ENCODE results near the gene ZNF776. TPM values are rescaled to one million over a fixed set of nuclear protein-coding genes. Genes with fewer than 3 reads are reported as not detected.

ZNF776 gene
- total and polyA plus RNA-seq, 2 of the 13 experiments (the other 11 are each of a cell fraction or from before 2014, with no cell fraction given) = 7.6 to 16.9 TPM

DNA sequence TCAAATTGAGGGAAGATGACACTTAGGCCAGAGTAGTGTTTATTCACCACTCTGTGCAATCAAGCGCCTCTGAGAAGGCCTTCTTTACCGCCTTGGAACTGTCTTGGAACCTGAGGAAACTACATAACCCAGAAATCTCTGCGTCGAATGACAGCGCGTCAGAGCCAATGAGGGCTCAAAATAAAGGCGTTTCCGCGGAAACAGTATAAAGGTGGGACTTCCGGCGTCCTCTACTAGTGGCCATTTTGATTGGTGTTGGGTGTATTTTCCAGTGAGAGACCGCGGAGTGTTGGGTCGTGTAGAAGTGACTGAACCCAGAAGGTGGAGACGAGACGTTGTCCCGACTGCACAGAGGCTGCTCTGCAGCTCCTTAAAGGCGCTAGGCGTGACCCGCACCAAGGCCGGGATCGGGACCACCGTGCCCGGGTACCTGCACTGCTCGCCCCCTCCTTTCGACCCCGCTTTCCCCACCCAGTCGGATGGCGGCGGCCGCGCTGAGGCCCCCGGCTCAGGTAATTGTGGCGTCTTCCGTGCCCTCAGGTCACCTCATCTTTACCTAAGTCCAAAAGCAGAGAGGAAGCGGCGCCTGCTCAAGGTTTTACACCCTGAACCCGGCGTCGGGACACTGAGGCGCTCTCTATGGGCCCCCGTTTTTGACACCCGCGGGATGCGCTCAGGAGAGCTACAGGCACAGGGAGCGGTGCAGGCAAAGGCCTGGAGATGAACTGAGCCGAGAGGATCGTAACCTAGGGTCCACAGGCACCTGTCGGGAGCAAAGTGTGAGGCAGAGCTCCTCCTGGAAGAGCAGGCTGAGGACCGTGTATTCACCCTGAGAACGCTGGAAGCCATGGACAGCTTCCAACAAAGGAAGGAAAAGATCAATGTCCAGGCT is at the start of gene ZNF776 (continued):
- TF ChIP-seq, protein P1, sequence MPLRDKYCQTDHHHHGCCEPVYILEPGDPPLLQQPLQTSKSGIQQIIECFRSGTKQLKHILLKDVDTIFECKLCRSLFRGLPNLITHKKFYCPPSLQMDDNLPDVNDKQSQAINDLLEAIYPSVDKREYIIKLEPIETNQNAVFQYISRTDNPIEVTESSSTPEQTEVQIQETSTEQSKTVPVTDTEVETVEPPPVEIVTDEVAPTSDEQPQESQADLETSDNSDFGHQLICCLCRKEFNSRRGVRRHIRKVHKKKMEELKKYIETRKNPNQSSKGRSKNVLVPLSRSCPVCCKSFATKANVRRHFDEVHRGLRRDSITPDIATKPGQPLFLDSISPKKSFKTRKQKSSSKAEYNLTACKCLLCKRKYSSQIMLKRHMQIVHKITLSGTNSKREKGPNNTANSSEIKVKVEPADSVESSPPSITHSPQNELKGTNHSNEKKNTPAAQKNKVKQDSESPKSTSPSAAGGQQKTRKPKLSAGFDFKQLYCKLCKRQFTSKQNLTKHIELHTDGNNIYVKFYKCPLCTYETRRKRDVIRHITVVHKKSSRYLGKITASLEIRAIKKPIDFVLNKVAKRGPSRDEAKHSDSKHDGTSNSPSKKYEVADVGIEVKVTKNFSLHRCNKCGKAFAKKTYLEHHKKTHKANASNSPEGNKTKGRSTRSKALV (CRISPR knock-in tag; IDR thresholded peaks at IDR 0.05) = no peak
- TF ChIP-seq FOXJ3 (CRISPR knock-in tag; IDR thresholded peaks at IDR 0.05; ENCODE audit: borderline replicate concordance) = 0 out of 2 replicates have a peak, but pooled peaks have one; percentile 53
- no peak for TF ChIP-seq ZNF546 (CRISPR knock-in tag; conservative IDR thresholded peaks at IDR 0.05)
- peak; percentile 58; the same call in 1 of the 2 replicates for TF ChIP-seq HOXD1 (CRISPR knock-in tag; IDR thresholded peaks at IDR 0.05)
- no peak for TF ChIP-seq SOX13 (IDR thresholded peaks at IDR 0.05)
- peak in 1 of 2 experiments; percentile 15; a peak in 1 of 4 replicates for TF ChIP-seq SOX13 (CRISPR knock-in tag; conservative IDR thresholded peaks at IDR 0.05 in 1 of 2, IDR thresholded peaks at IDR 0.05 in 1 of 2)
- TF ChIP-seq, protein P2, sequence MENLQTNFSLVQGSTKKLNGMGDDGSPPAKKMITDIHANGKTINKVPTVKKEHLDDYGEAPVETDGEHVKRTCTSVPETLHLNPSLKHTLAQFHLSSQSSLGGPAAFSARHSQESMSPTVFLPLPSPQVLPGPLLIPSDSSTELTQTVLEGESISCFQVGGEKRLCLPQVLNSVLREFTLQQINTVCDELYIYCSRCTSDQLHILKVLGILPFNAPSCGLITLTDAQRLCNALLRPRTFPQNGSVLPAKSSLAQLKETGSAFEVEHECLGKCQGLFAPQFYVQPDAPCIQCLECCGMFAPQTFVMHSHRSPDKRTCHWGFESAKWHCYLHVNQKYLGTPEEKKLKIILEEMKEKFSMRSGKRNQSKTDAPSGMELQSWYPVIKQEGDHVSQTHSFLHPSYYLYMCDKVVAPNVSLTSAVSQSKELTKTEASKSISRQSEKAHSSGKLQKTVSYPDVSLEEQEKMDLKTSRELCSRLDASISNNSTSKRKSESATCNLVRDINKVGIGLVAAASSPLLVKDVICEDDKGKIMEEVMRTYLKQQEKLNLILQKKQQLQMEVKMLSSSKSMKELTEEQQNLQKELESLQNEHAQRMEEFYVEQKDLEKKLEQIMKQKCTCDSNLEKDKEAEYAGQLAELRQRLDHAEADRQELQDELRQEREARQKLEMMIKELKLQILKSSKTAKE (CRISPR knock-in tag; IDR thresholded peaks at IDR 0.05; ENCODE audit: borderline replicate concordance) = no peak
- TF ChIP-seq ZNF253 (CRISPR knock-in tag; IDR thresholded peaks at IDR 0.05; ENCODE audit: borderline replicate concordance) = no peak
- no peak for TF ChIP-seq ZNF577 (CRISPR knock-in tag; IDR thresholded peaks at IDR 0.05; ENCODE audit: borderline replicate concordance, low read depth)
- TF ChIP-seq ZFP41 (CRISPR knock-in tag; IDR thresholded peaks at IDR 0.05; ENCODE audit: borderline replicate concordance) = 0 out of 2 replicates have a peak, but pooled peaks have one; percentile 47
- 0 out of 2 replicates have a peak, but pooled peaks have one; percentile 18 for TF ChIP-seq ZSCAN9 (CRISPR knock-in tag; IDR thresholded peaks at IDR 0.05; ENCODE audit: borderline replicate concordance)
- TF ChIP-seq, protein P3, sequence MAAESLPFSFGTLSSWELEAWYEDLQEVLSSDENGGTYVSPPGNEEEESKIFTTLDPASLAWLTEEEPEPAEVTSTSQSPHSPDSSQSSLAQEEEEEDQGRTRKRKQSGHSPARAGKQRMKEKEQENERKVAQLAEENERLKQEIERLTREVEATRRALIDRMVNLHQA (CRISPR knock-in tag; IDR thresholded peaks at IDR 0.05) = no peak
- TF ChIP-seq, protein P4, sequence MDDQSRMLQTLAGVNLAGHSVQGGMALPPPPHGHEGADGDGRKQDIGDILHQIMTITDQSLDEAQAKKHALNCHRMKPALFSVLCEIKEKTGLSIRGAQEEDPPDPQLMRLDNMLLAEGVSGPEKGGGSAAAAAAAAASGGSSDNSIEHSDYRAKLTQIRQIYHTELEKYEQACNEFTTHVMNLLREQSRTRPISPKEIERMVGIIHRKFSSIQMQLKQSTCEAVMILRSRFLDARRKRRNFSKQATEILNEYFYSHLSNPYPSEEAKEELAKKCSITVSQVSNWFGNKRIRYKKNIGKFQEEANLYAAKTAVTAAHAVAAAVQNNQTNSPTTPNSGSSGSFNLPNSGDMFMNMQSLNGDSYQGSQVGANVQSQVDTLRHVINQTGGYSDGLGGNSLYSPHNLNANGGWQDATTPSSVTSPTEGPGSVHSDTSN (CRISPR knock-in tag; IDR thresholded peaks at IDR 0.05; ENCODE audit: borderline replicate concordance) = 0 out of 2 replicates have a peak, but pooled peaks have one; percentile 61
- no peak for TF ChIP-seq RCOR2 (CRISPR knock-in tag; IDR thresholded peaks at IDR 0.05)
- TF ChIP-seq ZMYM4 (CRISPR knock-in tag; IDR thresholded peaks at IDR 0.05) = peak; percentile 47; the same call in 1 of the 2 replicates
- TF ChIP-seq, protein P5, sequence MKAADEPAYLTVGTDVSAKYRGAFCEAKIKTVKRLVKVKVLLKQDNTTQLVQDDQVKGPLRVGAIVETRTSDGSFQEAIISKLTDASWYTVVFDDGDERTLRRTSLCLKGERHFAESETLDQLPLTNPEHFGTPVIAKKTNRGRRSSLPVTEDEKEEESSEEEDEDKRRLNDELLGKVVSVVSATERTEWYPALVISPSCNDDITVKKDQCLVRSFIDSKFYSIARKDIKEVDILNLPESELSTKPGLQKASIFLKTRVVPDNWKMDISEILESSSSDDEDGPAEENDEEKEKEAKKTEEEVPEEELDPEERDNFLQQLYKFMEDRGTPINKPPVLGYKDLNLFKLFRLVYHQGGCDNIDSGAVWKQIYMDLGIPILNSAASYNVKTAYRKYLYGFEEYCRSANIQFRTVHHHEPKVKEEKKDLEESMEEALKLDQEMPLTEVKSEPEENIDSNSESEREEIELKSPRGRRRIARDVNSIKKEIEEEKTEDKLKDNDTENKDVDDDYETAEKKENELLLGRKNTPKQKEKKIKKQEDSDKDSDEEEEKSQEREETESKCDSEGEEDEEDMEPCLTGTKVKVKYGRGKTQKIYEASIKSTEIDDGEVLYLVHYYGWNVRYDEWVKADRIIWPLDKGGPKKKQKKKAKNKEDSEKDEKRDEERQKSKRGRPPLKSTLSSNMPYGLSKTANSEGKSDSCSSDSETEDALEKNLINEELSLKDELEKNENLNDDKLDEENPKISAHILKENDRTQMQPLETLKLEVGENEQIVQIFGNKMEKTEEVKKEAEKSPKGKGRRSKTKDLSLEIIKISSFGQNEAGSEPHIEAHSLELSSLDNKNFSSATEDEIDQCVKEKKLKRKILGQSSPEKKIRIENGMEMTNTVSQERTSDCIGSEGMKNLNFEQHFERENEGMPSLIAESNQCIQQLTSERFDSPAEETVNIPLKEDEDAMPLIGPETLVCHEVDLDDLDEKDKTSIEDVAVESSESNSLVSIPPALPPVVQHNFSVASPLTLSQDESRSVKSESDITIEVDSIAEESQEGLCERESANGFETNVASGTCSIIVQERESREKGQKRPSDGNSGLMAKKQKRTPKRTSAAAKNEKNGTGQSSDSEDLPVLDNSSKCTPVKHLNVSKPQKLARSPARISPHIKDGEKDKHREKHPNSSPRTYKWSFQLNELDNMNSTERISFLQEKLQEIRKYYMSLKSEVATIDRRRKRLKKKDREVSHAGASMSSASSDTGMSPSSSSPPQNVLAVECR (CRISPR knock-in tag; IDR thresholded peaks at IDR 0.05; ENCODE audit: borderline replicate concordance) = peak; percentile 81; the same call in 1 of the 2 replicates
